ENCODE results near the gene RPS6KA2.

RPS6KA2 gene

DNA sequence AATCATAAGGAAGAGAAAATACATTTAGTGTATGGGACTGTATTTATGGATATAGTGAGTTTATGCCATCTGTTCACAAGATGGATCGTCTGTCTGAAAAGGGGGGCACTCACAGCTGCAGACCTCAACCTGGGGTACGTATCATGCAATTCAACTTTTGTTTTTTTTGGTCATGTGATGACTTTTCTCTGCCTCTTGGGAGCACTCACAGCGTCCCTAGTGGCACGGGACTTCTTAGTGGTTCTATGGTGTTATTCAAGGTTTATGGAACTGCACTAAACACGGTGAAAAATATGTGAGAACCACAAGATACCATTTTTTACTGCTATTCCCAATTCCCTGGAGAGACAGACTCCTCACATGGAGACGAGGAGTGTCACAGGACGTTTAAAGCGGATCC, 183.9 kb downstream of the RPS6KA2 start:
- peaks cover 14% of the 10 kb centered on the region for H3K4me1 Mint-ChIP-seq
- no peak for DNase-seq
- H3K36me3 Mint-ChIP-seq = no peaks in the 10 kb centered on the region
- H3K27me3 Mint-ChIP-seq = peaks cover 27% of the 10 kb centered on the region
- CTCF ChIA-PET = no interaction called here
- H3K4me3 Mint-ChIP-seq = no peak overlapping the region
- H3K9me3 Mint-ChIP-seq = no peaks in the 10 kb centered on the region
- H3K27ac Mint-ChIP-seq = no peak overlapping the region

DNA sequence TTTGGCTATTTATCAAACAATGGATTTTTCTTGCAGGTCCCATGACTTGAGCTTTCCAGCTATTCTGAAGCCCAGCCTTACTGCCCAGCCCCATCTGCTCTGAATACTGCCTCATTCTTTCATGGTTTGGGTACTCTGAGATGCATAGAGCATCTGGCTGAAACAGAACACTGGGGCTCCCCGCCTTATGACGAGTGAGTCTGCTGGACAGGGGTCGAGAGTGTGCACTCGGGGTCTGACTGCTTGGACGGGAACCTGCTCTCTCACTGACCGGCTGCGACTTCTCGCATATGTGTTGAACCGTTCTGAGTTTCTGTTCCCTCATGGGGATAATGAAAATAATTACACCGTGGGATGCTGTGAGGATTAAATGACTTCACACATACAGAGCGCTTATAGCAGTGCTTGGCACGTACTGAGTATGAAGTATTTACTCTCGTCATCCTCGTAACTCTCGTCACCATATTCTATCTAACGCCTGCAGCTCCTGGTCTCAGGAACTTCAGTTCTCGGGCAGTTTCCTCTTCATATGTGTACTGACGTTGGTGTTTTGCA, 184.8 kb downstream of the RPS6KA2 start:
- no peaks in the 10 kb centered on the region for H3K9me3 Mint-ChIP-seq
- CTCF ChIA-PET = interaction anchor here (1.0 to 1.4 kb wide), 2 partner anchors 12 to 23 kb away, joined by 3 read pairs; no protein-coding TSS in a partner anchor

DNA sequence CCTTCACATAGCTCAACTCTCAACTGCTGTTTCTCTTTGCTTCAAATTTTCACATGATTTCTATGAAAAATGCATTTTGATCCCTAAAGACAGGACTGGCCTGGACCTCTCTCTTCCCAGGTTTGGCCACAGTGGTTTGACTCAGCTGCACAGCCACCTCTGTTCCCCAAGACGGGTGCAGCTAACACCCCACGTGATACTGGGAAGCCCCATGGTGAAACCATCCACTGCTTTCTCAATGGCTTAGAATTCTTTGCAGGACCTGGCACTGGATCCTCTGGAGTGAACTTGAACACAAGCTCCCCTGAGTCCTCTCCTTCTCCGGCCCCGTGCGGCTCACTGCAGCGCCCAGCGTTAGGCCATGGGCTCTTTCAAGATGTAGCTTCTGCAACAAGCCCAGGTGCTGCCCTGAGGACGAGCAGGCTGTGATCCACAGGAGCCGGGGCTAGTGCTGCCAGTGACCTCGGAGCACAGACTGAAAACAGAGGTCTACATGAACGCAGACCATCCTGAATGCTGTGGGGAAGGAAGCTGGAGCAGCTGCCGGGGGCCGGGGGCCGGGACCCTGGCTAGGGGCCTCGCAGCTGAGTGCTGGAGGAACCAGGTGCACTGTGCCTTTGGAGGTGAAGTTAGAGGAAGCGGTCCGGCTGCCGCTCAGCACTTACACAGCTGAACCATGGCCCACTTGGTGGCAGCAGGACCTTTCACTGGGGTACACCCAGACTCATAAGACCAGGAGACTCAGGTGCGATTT, 185.5 kb downstream of the RPS6KA2 start:
- no peak for DNase-seq
- H3K4me3 Mint-ChIP-seq = no peak overlapping the region
- no peaks in the 10 kb centered on the region for H3K36me3 Mint-ChIP-seq
- CTCF ChIA-PET = interaction anchor here (0.9 to 1.4 kb wide), 3 partner anchors 11 to 334 kb away, joined by 3 read pairs; no protein-coding TSS in a partner anchor
- peaks cover 14% of the 10 kb centered on the region for H3K4me1 Mint-ChIP-seq
- no peaks in the 10 kb centered on the region for H3K9me3 Mint-ChIP-seq
- no peak overlapping the region for H3K27ac Mint-ChIP-seq
- H3K27me3 Mint-ChIP-seq = peaks cover 31% of the 10 kb centered on the region

More for the DNA sequence above, 184.8 kb downstream of the RPS6KA2 start:
- Mint-ChIP-seq H3K27me3 (peaks cover 31% of the 10 kb centered on the region), H3K4me1 (peaks cover 14% of the 10 kb centered on the region), H3K4me3 (no peak overlapping the region), H3K36me3 (no peaks in the 10 kb centered on the region), H3K27ac (peak overlapping the region; percentile 2)
- DNase-seq = no peak

DNA sequence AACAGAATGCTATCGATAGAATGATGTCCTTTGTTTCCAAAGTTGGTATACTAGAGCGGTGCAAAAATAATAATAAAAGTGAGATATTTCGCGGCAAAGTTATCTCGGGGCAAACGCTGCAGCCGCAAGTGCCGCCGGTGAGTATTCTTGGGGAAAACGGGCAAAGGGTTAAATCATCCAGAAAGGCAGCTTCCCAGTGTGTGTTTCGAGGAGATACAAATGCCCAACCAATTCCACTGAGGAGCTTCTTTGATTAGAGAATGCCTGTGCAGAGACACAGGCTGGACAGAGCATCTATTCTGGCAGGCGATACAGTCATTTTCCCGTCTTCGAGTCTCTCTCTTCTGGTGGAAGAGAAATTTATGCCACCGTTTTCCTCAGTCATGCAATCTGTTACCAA, 186.3 kb downstream of the RPS6KA2 start:
- Mint-ChIP-seq H3K4me3 (no peak overlapping the region), H3K4me1 (peaks cover 17% of the 10 kb centered on the region), H3K36me3 (no peaks in the 10 kb centered on the region)

DNA sequence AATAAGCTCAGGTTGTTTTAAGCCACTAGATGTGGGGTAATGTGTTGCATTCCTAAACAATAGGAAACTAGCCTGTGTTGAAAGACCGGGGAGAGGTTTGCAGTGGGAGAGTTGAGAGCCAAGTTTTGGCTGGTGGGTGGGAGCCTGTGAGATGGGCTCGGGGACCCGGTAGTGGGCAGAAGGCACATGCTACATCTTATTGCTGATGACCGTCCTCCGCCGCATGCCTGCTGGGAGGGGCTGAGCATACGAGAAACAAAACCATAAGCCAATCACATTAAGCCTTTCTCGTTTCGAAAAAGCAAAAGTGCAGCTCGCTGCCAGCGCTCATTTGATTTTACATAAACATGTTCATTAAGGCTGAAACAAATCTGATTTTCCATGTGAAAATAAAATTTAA, 186.9 kb downstream of the RPS6KA2 start:
- Mint-ChIP-seq H3K9me3 (no peaks in the 10 kb centered on the region), H3K4me1 (peaks cover 22% of the 10 kb centered on the region), H3K36me3 (no peaks in the 10 kb centered on the region), H3K27me3 (peaks cover 31% of the 10 kb centered on the region), H3K27ac (no peak overlapping the region), H3K4me3 (no peak overlapping the region)
- CTCF ChIA-PET = interaction anchor here (1.6 kb wide), 1 partner anchor 8 kb away, joined by 3 read pairs; no protein-coding TSS in a partner anchor
- no peak for DNase-seq

More for the DNA sequence above, 186.3 kb downstream of the RPS6KA2 start:
- Mint-ChIP-seq H3K27me3 (peaks cover 31% of the 10 kb centered on the region), H3K9me3 (no peaks in the 10 kb centered on the region), H3K27ac (no peak overlapping the region)
- CTCF ChIA-PET = interaction anchor here (0.9 kb wide), 1 partner anchor 334 kb away, joined by 3 read pairs; no protein-coding TSS in a partner anchor
- DNase-seq = no peak

DNA sequence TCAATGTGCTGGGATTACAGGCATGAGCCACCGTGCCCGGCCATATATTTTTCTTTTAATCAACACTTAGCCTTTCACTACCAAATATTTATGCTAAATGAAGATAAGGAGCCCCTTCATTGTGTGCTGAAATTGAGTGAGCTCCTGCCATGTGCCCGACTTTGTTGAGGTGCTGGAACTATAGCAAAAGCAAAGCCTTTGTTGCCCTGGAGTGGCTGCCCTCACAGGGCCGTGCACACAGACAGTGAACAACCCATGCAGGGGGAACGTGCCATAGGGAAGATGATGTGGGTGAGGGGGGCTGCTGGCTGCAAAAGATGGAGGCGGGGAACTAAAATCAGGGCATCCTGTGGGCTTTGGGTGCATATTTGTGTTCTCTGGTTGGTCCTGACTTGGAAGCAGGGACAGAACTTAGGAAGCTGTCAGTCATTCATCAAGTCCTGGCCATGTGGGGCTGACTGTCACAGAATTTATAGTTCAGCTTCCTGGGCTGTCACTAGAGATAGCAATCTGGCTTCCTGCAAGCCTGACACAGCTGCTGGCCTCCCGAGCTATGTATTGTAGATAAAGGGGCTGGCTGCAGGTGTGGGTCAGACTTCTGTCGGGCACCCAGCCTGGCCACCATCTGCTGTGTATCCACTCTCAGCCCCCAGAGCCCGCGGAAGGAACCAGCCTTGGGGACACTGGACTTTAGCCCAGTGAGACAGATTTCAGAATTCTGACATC, 187.5 kb downstream of the RPS6KA2 start:
- Mint-ChIP-seq H3K27me3 (peaks cover 31% of the 10 kb centered on the region), H3K36me3 (no peaks in the 10 kb centered on the region), H3K4me1 (peaks cover 22% of the 10 kb centered on the region), H3K4me3 (no peak overlapping the region), H3K27ac (no peak overlapping the region), H3K9me3 (no peaks in the 10 kb centered on the region)
- CTCF ChIA-PET = interaction anchor here (1.6 kb wide), 1 partner anchor 9 kb away, joined by 3 read pairs; no protein-coding TSS in a partner anchor
- no peak for DNase-seq

DNA sequence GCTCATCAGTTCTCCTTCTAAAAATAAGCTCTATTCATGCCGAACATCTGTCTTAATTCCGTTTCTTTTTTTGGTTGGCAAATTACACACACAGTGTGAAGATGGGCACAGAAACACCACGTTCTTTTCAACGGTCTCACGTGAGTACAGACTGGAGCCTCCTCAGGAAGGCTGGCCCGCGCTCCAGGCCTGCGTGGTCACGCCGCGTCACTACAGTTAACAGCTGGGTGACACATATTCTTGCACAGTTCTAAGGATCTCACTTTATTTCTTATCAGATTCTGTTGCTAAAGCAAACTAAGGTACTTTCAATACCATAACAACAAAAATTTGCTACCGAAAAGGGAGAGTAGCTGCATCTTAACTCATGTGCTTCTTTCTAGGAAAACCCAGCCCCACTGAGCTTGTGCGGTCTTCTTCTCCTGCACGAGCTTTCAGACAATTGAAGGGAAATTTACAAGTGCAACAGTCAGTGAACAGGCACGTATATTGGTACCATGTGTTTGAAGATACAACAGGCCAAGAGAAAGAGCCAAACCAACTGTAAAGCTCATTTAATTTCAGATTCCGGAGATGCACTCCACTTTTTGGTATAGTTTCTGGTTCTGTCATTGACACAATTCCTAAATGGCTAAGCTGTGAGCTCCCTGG, 188.7 kb downstream of the RPS6KA2 start:
- H3K9me3 Mint-ChIP-seq = no peaks in the 10 kb centered on the region
- H3K4me1 Mint-ChIP-seq = peaks cover 22% of the 10 kb centered on the region
- H3K4me3 Mint-ChIP-seq = no peak overlapping the region
- H3K27me3 Mint-ChIP-seq = peaks cover 31% of the 10 kb centered on the region
- CTCF ChIA-PET = interaction anchor here (1.0 kb wide), 1 partner anchor 132 kb away, joined by 3 read pairs; no protein-coding TSS in a partner anchor
- no peak overlapping the region for H3K27ac Mint-ChIP-seq
- H3K36me3 Mint-ChIP-seq = no peaks in the 10 kb centered on the region
- no peak for DNase-seq

DNA sequence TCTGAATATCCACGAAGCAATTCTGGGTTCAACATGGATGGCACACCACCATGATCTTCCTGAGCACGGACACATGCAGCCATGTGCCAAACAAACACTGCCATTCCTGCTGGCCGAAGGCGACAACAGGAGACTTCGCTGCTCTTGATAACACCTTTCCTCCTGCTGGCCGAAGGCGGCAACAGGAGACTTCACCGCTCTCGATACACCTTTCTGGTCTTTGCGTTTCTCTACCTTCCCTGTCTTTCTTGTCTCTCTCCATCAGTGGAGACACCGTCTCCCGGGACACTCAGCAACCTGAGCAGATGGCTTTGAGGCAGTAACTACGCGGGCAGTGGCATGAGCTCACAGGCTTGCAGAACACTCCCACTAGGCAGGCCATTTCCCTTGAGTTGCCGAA, 189.4 kb downstream of the RPS6KA2 start:
- Mint-ChIP-seq H3K27ac (no peak overlapping the region), H3K27me3 (peaks cover 31% of the 10 kb centered on the region), H3K9me3 (no peaks in the 10 kb centered on the region), H3K36me3 (no peaks in the 10 kb centered on the region), H3K4me1 (peaks cover 22% of the 10 kb centered on the region), H3K4me3 (no peak overlapping the region)
- CTCF ChIA-PET = no interaction called here
- no peak for DNase-seq

DNA sequence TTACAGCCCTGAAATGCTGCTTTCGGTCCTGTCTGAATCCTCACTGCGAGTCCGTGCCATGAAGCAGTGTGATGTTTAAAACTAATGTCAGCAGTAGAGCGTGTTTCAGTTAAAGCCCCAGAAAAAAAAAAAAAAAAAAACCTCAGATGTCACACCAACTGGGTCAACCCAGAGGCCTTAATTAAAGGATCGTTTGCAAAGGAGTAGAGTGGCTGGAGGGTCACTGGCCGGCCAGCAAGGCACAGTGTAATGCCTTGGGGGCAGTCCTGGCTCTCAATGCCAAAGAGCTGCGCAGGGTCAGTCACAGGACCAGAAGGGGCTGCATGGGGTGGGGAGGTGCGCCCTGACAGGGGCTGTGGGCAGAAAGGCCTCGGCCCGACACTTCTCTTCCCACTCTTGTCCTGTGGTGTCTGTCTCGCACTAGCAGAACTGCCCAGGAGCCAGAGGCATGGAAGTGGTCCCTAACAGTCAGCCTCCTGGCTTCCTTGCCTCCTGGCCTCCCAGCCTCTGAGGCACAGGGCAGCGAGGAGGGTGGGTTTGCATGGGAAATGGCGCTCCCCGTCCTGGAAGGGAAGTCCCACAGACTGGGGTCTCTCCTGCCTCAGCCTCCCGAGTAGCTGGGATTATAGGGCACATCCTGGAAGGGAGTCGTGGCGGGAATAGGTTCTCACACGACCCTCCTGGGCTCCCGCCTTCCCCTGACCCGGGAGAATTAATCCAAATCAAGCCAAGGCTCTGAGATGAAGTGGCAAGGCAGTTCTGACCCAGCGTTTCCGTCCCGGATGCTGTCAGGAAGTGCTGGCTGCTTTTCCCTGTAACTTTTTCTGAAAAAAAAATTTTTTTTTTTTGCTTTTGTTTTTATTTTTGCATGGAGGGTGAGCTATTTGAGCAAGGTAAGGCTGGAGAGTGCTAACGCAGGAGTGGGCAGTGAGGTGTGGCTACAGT, 190.6 kb downstream of the RPS6KA2 start:
- peaks cover 22% of the 10 kb centered on the region for H3K4me1 Mint-ChIP-seq
- H3K4me3 Mint-ChIP-seq = no peak overlapping the region
- DNase-seq = no peak
- H3K27ac Mint-ChIP-seq = no peak overlapping the region
- no peaks in the 10 kb centered on the region for H3K9me3 Mint-ChIP-seq
- CTCF ChIA-PET = interaction anchor here (1.6 kb wide), 1 partner anchor 10 kb away, joined by 4 read pairs; no protein-coding TSS in a partner anchor
- H3K36me3 Mint-ChIP-seq = no peaks in the 10 kb centered on the region
- peaks cover 23% of the 10 kb centered on the region for H3K27me3 Mint-ChIP-seq

DNA sequence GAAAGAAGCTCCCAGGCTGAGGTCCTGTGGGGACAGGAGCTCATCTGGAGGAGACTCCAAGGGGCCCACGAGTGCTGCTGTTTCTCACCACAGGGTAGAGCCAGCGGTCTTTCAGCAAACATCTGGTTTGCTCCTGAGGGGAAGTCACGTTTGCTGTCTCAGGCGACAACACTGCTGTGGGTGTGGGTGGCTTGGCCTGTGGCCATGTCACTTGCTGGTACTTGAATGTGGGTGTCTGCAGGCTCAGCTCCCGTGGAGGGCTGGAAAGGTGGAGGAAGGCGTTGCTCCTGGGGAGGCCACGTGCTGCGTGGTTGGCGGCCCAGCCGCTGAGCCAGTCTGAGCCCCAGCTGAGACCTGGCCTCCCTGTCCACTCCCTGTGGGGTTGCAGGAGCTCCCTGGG, 191.5 kb downstream of the RPS6KA2 start:
- Mint-ChIP-seq H3K4me1 (peaks cover 19% of the 10 kb centered on the region), H3K27me3 (peaks cover 14% of the 10 kb centered on the region), H3K4me3 (no peak overlapping the region), H3K9me3 (no peaks in the 10 kb centered on the region), H3K27ac (no peak overlapping the region), H3K36me3 (no peaks in the 10 kb centered on the region)
- CTCF ChIA-PET = interaction anchor here (0.9 to 1.6 kb wide), 4 partner anchors 9 to 174 kb away, joined by 3 to 4 read pairs (median 4); no protein-coding TSS in a partner anchor
- no peak for DNase-seq

DNA sequence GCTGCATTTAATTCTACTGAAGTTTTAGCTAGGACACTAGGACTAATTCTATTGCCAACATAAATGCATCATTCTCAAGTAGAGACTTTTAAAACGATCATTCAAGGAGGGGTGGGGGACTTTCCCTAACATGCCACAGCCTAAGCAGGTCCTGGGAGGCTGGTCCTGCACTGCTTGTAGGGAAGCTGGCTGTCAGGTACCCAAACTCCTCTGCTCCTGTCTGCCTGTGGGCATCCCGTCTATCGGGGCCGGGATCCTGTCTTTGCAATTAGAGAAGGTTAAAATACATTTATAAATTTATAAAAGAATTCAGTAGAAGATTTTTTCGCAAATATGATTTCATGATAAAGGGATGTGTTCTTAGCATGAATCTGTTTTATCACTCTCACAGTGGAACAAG, 192.7 kb downstream of the RPS6KA2 start:
- no peak overlapping the region for H3K4me3 Mint-ChIP-seq
- no peak for DNase-seq
- no peak overlapping the region for H3K27ac Mint-ChIP-seq
- H3K27me3 Mint-ChIP-seq = peaks cover 5% of the 10 kb centered on the region
- peaks cover 9% of the 10 kb centered on the region for H3K4me1 Mint-ChIP-seq
- H3K36me3 Mint-ChIP-seq = no peaks in the 10 kb centered on the region
- CTCF ChIA-PET = interaction anchor here (1.6 kb wide), 1 partner anchor 11 kb away, joined by 4 read pairs; no protein-coding TSS in a partner anchor
- H3K9me3 Mint-ChIP-seq = no peaks in the 10 kb centered on the region

DNA sequence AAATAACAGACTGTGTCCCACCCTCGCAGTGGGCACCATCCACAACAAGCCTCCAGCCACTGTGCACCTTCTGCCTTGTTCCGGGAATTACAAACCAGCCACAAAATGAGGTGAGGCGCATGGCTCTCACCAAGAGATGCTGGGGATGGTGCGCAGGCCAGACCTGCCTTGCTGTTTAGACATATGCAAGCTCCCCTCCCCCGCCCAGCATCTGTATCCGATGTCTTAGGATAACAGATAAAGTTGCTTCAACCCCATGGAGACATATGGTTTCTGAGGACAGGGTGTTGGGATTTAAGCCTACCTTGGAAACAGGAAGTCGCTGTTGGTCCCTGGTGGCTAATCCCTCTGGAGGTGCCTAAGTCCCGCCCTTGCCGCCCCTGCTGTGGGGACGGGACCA, 194.0 kb downstream of the RPS6KA2 start:
- CTCF ChIA-PET = no interaction called here
- peaks cover 2% of the 10 kb centered on the region for H3K9me3 Mint-ChIP-seq
- no peak overlapping the region for H3K27ac Mint-ChIP-seq
- peaks cover 8% of the 10 kb centered on the region for H3K4me1 Mint-ChIP-seq
- H3K4me3 Mint-ChIP-seq = no peak overlapping the region
- H3K36me3 Mint-ChIP-seq = peaks cover 4% of the 10 kb centered on the region
- no peak for DNase-seq
- H3K27me3 Mint-ChIP-seq = peaks cover 3% of the 10 kb centered on the region

DNA sequence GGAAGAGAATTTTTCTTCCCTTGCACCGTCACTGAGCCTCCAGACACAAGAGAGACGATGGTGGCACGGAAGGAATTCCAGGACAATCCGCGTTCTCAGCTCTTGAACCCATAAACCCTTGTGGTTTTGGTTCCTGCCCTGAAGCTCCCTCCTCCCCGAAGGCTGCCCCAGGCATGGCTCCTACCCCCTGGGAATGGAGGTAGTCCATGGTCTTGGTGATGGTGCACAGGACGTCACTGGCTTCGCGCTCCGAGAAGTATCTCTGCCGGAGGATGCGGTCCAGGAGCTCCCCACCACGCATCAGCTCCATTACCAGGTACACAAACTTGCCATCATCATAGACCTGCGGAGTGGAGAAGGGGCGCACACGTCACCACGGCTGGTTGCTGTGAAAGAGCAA, 196.8 kb downstream of the RPS6KA2 start:
- H3K27me3 Mint-ChIP-seq = peaks cover 3% of the 10 kb centered on the region
- peaks cover 4% of the 10 kb centered on the region for H3K36me3 Mint-ChIP-seq
- H3K9me3 Mint-ChIP-seq = peaks cover 2% of the 10 kb centered on the region
- CTCF ChIA-PET = interaction anchor here (0.9 kb wide), 1 partner anchor 12 kb away, joined by 3 read pairs; no protein-coding TSS in a partner anchor
- DNase-seq = no peak
- no peaks in the 10 kb centered on the region for H3K4me1 Mint-ChIP-seq
- no peak overlapping the region for H3K27ac Mint-ChIP-seq
- no peak overlapping the region for H3K4me3 Mint-ChIP-seq
